CD4-positive, alpha-beta T cell treated with Interleukin-17A for 4 hours (primary cell): ENCODE results near the gene ACTRT2.
A peak's percentile ranks its signal among the peaks of the same experiment; 100 is the strongest.

ENCODE experiments used
- DNase-seq: peaks from one replicate; pipeline ENCODE4 v3.0.0-alpha.2; 2020; ENCODE audit warnings: mixed read lengths

The ACTRT2 gene

DNA sequence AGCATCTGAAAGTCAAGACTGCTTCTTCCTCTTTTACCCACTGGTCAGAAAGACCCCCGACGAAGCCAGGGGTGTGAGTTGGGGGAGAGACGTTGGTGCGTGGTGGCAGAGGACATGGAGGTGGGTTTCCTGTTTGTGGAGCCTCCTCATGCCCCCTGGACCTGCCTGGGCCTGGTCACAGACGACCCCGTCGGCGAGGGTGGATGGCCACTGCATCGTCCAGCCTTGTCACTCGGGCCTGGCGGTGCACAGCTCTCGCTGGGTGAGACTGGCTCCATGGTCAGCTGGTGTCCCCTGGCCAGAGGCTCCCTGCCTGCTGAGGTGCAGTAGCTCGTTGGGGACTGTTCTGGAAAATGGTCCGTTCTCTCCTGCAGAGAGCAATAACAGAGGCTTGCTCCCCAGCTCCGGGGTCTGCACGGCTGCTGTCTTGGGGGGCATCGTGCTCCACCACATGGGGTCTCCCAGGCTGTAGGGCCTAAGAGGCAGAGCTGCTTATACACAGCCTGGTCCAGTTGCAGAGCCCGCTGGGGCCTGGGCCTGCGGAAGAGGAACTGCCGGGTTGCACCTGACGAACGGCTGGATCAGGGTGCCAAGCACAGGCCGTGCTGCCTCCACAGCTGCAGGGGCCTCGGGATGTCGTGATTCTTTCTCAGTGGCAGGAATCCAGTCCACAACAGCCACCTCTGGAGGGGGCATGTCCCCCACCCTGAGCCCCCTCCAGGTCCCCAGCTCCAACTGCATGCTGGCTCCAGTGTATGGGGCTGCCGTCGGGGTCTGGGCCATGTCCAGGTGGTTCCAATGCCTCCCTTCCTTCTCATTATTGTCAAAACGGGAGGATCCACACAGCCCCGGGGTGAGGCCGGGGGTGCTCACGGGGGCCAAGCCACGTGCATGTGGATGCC is 18.0 kb upstream of the ACTRT2 start:
- DNase-seq = no peak

GRCh38 chr1:3003941-3004270 is 17.4 kb upstream of the ACTRT2 start:
- DNase-seq = no peak

- DNase-seq = no peak
Measured at GRCh38 chr1:3004285-3005205, 16.7 kb upstream of the ACTRT2 start.

DNA sequence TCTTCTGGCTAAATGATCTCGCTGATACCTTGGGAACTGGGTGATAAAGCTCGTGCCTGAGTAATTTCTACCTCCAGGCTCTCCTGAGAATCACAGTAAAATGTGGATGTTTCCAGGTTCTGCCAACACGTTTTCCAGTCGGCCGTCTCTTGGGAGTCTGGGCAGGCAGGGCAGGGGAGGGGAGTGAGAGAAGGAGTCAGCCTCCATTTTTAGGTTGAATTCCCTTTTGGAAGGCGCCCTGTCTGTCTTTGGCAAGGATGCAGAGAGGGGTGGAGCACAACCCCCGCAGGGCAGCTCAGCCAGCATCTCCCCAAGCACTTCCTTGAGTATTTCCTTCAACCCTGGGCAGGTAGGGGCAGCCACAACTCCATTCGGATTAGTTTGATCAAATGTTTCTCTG is 15.5 kb upstream of the ACTRT2 start:
- DNase-seq = no peak

DNA sequence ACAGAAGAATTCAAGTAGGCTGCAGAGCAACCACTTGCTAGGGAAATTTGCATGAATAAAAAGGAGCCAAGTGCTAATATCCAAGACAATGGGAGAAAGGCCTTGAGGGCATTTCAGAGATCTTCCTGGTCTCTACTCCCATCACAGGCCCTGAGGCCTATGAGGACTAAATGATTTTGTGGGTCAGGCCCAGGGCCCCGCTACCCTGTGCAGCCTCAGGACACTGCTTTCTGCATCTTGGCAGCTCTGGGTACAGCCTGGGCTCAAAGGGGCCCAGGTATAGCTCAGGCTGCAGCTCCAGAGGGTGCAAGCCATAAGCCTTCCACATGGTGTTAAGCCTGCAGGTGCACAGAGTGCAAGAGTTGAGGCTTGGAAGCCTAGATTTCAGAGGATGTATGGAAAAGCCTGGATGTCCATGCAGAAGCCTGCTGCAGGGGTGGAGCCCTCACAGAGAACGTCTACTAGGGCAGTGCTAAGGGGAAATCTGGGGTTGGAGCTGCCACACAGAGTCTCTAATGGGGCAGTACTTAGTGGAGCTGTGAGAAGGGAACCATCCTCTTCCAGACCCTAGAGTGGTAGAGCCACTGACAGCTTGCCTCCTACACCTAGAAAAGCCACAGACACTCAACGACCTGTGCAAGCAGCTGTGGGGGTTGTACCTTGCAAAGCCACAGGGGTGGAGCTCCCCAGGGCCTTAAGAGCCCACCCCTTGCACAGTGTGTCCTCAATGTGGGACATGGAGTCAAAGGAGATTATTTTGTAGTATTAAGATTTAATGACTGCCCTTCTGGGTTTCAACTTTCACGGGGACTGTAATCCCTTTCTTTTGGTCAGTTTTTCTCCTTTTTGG is 13.7 kb upstream of the ACTRT2 start:
- no peak for DNase-seq

- no peak for DNase-seq
Measured at GRCh38 chr1:3009021-3009420, 12.2 kb upstream of the ACTRT2 start.

- no peak for DNase-seq
Measured at GRCh38 chr1:3009556-3009955, 11.7 kb upstream of the ACTRT2 start.

GRCh38 chr1:3011127-3011526 is 10.1 kb upstream of the ACTRT2 start:
- DNase-seq = no peak

- DNase-seq = no peak
Measured at GRCh38 chr1:3011631-3012455, 9.4 kb upstream of the ACTRT2 start.

GRCh38 chr1:3012456-3013291 is 8.6 kb upstream of the ACTRT2 start:
- DNase-seq = peak; percentile 64

GRCh38 chr1:3013371-3014049 is 7.8 kb upstream of the ACTRT2 start:
- no peak for DNase-seq

GRCh38 chr1:3014050-3014440 is 7.2 kb upstream of the ACTRT2 start:
- no peak for DNase-seq

GRCh38 chr1:3014443-3015268 is 6.6 kb upstream of the ACTRT2 start:
- DNase-seq = no peak

- DNase-seq = no peak
Measured at GRCh38 chr1:3015269-3015635, 6.0 kb upstream of the ACTRT2 start.

DNA sequence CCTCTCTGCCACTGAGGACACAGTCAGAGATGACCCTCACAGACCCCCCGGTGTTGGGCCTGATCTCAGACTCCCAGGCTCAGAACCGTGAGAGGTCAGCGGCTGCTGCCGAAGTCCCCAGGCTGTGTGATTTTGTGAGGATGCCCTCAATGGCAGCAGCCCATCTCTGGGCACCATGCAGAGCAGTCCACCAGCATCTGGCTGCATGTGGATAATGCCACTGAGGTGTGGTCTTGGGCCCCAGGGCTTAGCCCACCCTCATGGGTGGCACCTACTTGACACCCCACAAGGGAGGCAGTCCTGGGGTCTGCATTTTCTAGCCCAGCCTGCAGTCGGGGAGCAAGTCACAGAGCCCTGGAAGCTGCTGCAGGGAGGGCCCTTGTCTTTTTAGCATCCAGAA is 5.5 kb upstream of the ACTRT2 start:
- DNase-seq = no peak

DNA sequence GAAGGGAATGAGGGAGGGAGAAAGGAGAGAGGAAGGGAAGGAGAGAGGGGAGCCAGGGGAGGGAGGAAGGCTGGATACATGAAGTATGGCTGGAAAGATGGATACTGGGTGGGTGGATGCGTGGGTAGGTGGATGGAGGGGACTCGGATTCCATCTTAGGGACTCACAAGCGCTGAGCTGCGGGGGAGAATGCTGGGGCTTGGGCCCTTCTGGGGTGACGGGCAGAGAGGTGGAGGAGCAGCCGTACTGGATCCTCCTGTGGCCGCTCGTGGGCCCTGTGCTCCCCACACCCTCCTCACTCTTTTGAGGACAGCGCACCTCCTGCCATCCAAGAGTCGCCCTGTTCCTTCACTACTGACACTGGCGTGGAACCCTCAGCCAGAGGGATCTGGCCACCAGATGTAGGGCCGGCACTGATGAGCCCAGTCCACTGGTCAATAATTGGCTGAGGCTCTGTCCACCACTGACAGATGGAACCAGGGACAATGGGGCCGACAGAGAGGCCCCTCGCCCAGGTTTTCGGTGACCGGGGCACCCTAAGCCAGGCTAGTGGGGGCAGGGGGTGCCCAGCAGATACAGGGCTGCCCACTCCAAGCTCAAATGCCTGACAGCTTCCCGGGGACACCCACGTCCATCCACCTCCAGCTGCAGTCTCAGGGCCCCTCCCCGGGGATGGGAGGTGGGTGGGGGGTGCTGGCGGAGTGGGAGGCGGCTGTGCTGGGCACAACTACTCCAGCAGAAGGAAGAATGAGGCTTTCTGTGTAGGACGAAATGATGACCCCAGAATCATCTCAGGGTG is 4.4 kb upstream of the ACTRT2 start:
- DNase-seq = no peak

- no peak for DNase-seq
Measured at GRCh38 chr1:3017440-3018050, 3.7 kb upstream of the ACTRT2 start.

GRCh38 chr1:3018051-3018471 is 3.2 kb upstream of the ACTRT2 start:
- no peak for DNase-seq
